DND-41 (cell line): ENCODE data around the gene PES1.

Experiments used
- ATAC-seq: fragments of 200-7000 bp; cut with Tn5 transposase; 3 replicates; pipeline ENCODE4 v1.9.1; 2021; ENCODE audit warnings: low read depth; ENCODE audit not compliant: insufficient read depth
- DNase-seq: peaks from one replicate; pipeline ENCODE4 v3.0.0-alpha.2; 2020
- H2AFZ ChIP-seq: 2 replicates; pipeline ENCODE4 v1.6.0; 2012; ENCODE audit warnings: low read depth, low read length
- H3K27ac ChIP-seq: 2 replicates; pipeline ENCODE4 v1.5.1; 2012; ENCODE audit warnings: low read length, inconsistent platforms
- H3K27me3 ChIP-seq: fragments of 200-600 bp; sonication (generic); 2 replicates; pipeline ENCODE4 v1.6.0; 2012; ENCODE audit warnings: low read length, mild to moderate bottlenecking, inconsistent platforms; ENCODE audit not compliant: insufficient read depth, poor library complexity
- H3K36me3 ChIP-seq: 2 replicates; pipeline ENCODE4 v1.5.1; 2012; ENCODE audit warnings: low read length, inconsistent platforms; ENCODE audit not compliant: insufficient read depth
- H3K4me1 ChIP-seq: 2 replicates; pipeline ENCODE4 v1.5.1; 2012; ENCODE audit warnings: mild to moderate bottlenecking, low read length; ENCODE audit not compliant: insufficient read depth
- H3K4me2 ChIP-seq: 2 replicates; pipeline ENCODE4 v1.6.0; 2012; ENCODE audit warnings: mild to moderate bottlenecking, moderate library complexity, low read length, inconsistent platforms; ENCODE audit not compliant: insufficient read depth
- H3K4me3 ChIP-seq, 2 experiments: fragments of 200-600 bp in 1 of 2; shearing (Covaris generic) in 1 of 2; 2 replicates each; pipeline ENCODE4 v1.5.1; 2012 to 2016; ENCODE audit warnings: inconsistent platforms in 2 of 2, low read length in 2 of 2, mild to moderate bottlenecking in 2 of 2, low read depth in 1 of 2, moderate library complexity in 1 of 2
- H3K79me2 ChIP-seq: 2 replicates; pipeline ENCODE4 v1.6.0; 2012; ENCODE audit warnings: low read length, inconsistent platforms; ENCODE audit not compliant: insufficient read depth
- H3K9ac ChIP-seq: 2 replicates; pipeline ENCODE4 v1.6.0; 2012; ENCODE audit warnings: low read depth, mild to moderate bottlenecking, inconsistent platforms, low read length, moderate library complexity
- H3K9me3 ChIP-seq: 2 replicates; pipeline ENCODE4 v1.5.1; 2012; ENCODE audit warnings: low read length, moderate library complexity, mild to moderate bottlenecking, inconsistent platforms; ENCODE audit not compliant: insufficient read depth, severe bottlenecking
- H4K20me1 ChIP-seq: 2 replicates; pipeline ENCODE4 v1.6.0; 2012; ENCODE audit warnings: low read length; ENCODE audit not compliant: insufficient read depth
- CTCF ChIP-seq: IDR thresholded peaks from 2 replicates; pipeline ENCODE4 v1.5.1; 2012; ENCODE audit warnings: borderline replicate concordance, low read length, moderate library complexity, mild to moderate bottlenecking; ENCODE audit not compliant: poor library complexity, severe bottlenecking; ENCODE audit errors: extremely low read depth
- EZH2 ChIP-seq: IDR thresholded peaks from 3 replicates; pipeline ENCODE4 v1.6.1; 2012; ENCODE audit warnings: borderline replicate concordance, low read depth, mild to moderate bottlenecking, moderate library complexity, low read length, inconsistent platforms; ENCODE audit not compliant: severe bottlenecking

PES1 gene

DNA sequence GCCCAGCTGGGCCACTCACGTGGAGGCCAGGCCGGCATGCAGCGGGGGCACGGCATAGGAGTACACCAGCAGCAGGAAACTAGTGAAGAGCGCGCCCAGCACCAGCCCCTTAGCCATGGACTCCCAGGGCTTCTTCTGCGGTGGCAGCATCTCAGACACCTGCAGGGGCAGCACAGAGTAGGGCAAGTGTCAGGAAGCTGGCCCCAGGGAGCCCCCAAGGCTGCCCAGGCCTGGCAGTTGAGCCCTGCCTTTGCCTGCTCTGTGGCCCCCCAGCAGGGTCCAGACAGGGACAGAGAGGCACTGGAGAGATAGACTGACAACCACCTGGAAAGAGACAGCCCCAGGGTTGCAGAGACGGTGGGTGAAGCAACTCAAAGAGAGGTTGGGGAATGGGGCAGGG is 34.5 kb downstream of the PES1 start:
- Histone ChIP-seq H3K4me2 (no peak overlapping the region), H3K27me3 (peaks cover under 1% of the 10 kb centered on the region), H3K4me1 (no peaks in the 10 kb centered on the region), H3K9me3 (no peaks in the 10 kb centered on the region), H3K79me2 (no peaks in the 10 kb centered on the region), H3K36me3 (no peaks in the 10 kb centered on the region), H3K27ac (no peak overlapping the region), H2AFZ (no peak overlapping the region), H4K20me1 (no peaks in the 10 kb centered on the region), H3K9ac (no peak overlapping the region), H3K4me3 (no peak overlapping the region)
- ATAC-seq (peak; percentile 40; the same call in 1 of the 3 replicates), DNase-seq (no peak)
- TF ChIP-seq EZH2 = no peak
- TF ChIP-seq CTCF = no peak

DNA sequence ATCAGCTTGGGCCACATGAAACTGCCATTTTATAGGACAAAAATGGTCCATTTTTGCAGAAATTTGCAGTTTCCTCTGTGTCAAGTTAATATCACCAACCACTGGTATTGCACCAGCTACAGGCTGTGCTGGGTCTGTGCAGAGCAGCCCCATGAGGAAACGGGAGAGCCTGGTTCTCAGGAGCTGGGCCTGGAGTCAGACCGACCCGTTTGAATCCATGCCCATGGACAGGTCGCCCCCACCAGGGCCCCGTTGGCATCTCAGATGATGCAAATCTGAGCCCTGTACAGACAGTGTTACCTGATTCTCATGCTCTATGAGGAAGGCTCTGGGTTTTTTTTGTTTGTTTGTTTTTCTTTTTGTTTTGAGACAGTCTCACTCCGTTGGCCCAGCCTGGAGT is 35.3 kb downstream of the PES1 start:
- H3K4me1 ChIP-seq = no peaks in the 10 kb centered on the region
- H3K9me3 ChIP-seq = no peaks in the 10 kb centered on the region
- no peak for DNase-seq
- H2AFZ ChIP-seq = no peak overlapping the region
- no peaks in the 10 kb centered on the region for H3K79me2 ChIP-seq
- no peaks in the 10 kb centered on the region for H3K36me3 ChIP-seq
- H3K4me2 ChIP-seq = no peak overlapping the region
- no peak overlapping the region for H3K9ac ChIP-seq
- ATAC-seq = no peak
- H3K27me3 ChIP-seq = no peaks in the 10 kb centered on the region
- no peak overlapping the region for H3K4me3 ChIP-seq
- TF ChIP-seq CTCF = peak; percentile 29
- no peak for TF ChIP-seq EZH2
- no peaks in the 10 kb centered on the region for H4K20me1 ChIP-seq
- H3K27ac ChIP-seq = no peak overlapping the region

DNA sequence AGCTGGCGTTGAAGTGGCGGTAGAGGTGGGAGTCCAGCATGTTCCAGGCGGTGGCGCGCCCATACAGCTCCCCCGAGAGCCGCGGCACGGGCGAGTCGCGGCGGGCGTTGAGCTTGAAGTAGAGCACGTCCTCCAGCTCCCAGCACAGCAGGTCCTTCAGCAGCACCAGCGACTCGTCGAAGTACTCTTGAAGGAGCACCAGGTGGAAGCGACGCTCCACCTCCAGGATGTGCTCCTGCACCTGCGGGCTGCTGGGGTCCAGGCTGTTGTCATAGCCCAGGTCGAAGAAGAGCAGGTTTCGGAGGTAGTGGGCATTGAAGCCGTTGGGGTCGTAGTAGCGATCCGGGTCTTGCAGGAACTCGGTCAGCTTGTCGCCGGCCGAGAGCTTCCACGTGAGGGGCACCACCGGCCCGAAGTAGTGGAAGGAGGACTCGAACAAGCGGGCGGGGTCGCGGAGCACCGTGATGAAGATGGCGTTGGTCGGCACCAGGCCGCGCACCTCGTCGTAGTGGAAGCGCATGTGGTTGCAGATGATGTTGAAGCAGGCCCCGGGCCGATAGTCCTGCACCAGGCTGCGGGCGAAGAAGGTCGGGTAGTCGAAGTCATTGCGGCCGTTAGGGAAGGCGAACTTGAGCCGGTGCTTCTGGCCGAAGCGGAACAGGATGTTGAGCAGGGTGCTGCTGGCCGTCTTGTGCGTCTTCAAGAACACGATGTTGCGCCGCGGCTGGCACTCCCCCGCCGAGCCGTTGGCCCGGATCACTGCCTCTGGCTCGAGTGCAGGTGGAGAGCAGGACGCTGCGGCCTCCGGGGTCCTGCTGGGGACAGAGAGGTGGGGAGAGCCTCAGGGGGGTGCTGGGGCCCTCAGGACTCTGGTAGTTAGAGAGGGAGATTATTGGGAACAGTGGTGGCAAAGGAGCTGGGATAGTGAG is 36.2 kb downstream of the PES1 start:
- Histone ChIP-seq H3K36me3 (no peaks in the 10 kb centered on the region), H3K9me3 (no peaks in the 10 kb centered on the region), H3K27ac (no peak overlapping the region), H3K79me2 (no peaks in the 10 kb centered on the region), H4K20me1 (no peaks in the 10 kb centered on the region), H3K27me3 (peaks cover 3% of the 10 kb centered on the region), H3K4me3 (no peak overlapping the region), H3K4me2 (no peak overlapping the region), H2AFZ (no peak overlapping the region), H3K4me1 (no peaks in the 10 kb centered on the region), H3K9ac (no peak overlapping the region)
- DNase-seq (no peak), ATAC-seq (no peak)
- TF ChIP-seq CTCF (no peak), EZH2 (no peak)
